HG03469 (cell line): ENCODE data around the gene VN1R5.

Source experiments
- ATAC-seq: cut with Tn5 transposase; IDR thresholded peaks from one replicate; pipeline ENCODE4 v1.9.1; 2021; ENCODE audit warnings: mild to moderate bottlenecking, moderate library complexity, moderate number of reproducible peaks; ENCODE audit not compliant: unreplicated experiment

VN1R5 gene

DNA sequence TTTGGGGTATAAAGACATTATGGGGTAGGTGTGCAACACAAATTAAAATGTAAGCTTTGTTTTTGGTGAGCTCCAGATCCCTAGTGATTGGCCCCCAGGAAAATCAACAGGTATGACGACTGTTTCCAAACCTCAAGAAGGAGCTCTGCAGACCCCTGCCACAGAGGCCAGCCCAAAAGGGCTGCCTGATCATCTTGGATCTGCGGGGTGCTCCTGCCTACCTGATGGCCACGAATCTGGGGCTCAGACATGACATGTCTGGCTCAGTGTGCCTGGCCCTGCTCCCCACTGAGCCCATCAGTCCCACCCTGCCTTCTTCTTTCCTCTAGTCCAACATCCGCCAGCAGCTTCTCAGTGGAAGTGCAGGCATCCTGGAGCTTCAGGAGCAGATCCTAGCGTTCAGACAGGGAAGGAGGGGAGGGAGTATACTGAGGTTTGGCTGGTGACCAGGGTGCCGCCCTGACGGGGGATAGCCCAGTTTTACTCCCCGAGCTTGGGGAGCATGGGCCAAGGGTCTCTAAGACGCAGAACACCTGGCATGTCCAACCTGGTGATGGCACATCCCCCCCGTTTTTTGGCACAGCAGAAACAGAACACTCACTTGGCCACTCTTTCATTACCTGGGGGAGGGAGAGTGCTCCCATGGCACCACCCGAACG, 44.0 kb downstream of the VN1R5 start:
- no peak for ATAC-seq

DNA sequence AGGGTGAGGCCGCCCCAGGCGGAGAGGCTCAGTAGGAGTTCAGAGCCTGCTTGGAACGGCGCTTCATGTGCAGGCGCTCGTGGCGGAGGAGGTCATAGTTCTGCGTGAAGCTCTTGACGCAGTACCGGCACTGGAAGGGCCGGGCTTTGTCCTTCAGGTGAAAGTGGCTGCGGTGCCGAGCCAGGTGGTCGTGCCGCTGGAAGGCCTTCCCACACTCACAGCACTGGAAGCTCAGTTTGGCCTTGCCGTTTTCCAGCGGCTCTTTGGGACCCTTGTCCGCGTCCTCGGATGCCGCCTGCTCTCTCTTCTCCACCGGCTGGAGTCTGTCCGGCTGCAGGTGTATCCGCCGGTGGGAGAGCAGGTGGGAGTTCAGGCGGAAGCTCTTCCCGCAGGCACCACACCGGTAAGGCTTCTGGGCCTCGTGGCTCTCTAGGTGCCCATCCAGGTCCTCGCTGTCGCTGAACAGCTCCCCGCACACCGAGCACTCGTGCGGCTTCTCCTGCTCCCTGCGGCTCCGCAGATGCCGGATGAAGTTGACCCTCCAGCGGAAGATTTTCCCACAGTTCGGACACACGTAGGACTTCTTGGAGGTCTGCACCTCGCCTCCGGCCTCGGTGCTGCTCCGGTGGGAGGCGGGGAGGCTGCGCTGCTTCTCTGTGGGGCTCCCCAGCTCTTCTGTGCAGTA, 44.8 kb downstream of the VN1R5 start:
- ATAC-seq, result no peak

GRCh38 chr1:247301176-247301540, 45.3 kb downstream of the VN1R5 start:
- ATAC-seq, result no peak

DNA sequence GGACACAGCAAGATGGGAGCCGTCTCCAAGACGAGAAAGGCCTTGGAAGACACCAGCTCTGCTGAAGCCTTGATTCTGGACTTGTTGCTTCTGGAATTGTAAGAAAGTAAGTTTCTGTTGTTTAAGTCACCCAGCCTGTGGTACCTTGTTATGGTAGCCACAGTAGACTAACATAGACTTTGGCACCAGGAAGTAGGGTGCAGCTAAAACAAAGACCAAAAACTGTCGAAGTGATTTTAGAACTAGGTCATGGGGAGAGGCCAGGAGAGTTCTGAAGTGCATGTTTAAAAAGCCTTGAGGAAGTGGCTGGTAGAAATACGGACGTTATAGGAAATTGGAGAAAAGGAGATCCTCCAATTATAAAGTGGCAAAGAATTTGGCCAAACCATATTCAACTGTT, 47.3 kb downstream of the VN1R5 start:
- no peak for ATAC-seq

- ATAC-seq, result no peak
Measured at GRCh38 chr1:247304031-247304430, 48.2 kb downstream of the VN1R5 start.
